ENCODE data around the gene SORL1. TPM values are rescaled to one million over a fixed set of nuclear protein-coding genes. Genes with fewer than 3 reads are reported as not detected.

The SORL1 gene
- total RNA-seq, 1 donor from 2014 or later = 13.8 TPM

DNA sequence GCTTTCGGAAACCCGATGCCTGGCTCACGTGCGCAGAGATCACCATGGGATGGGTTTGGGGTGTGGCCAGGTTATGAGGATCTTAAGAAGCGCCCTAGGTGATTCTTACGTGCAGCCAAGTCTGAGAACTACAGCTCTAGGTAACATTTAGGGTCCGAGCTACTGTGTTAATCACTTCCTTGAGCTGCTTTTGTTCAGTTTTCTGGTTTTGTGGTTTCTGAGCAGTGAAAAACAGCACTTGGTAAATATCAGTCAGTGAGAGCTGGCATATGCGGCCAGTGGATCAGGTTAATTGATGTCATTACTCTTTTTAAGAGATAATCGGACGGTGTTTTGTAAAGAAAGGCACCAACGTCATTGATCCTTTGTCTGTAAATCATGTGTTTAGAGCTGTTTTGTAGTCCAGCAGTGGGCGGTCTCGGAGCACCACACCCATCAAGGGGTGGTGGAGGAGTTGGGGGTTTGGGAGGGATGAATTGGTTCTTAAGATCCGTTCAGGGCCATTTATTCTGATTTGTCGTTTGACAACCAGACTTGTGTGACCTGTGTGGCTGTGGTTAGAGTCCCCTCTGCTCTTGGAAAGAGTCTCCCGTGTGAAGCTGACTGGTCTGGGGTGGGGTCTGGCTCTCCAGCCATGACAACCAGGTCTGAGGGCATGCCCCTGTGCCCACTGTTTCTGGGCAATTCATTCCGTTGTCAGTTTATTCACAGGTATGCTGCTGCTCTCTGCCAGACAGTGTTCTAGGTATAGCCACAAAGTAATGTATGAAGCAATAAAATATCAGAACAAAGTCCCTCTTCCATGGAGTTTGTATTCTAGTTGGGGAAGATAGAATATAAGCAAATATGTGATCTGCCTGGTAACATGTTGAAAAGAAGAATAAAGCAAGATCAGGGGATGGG, 62.6 kb downstream of the SORL1 start:
- peaks cover 5% of the 10 kb centered on the region for H3K36me3 Mint-ChIP-seq (ENCODE audit: low read depth)
- no peak for DNase-seq (ENCODE audit: low read depth, low spot score)
- no peak overlapping the region for H3K27ac Mint-ChIP-seq (ENCODE audit: unreplicated experiment)
- H3K9me3 Mint-ChIP-seq = no peaks in the 10 kb centered on the region
- TF ChIP-seq, protein P1, sequence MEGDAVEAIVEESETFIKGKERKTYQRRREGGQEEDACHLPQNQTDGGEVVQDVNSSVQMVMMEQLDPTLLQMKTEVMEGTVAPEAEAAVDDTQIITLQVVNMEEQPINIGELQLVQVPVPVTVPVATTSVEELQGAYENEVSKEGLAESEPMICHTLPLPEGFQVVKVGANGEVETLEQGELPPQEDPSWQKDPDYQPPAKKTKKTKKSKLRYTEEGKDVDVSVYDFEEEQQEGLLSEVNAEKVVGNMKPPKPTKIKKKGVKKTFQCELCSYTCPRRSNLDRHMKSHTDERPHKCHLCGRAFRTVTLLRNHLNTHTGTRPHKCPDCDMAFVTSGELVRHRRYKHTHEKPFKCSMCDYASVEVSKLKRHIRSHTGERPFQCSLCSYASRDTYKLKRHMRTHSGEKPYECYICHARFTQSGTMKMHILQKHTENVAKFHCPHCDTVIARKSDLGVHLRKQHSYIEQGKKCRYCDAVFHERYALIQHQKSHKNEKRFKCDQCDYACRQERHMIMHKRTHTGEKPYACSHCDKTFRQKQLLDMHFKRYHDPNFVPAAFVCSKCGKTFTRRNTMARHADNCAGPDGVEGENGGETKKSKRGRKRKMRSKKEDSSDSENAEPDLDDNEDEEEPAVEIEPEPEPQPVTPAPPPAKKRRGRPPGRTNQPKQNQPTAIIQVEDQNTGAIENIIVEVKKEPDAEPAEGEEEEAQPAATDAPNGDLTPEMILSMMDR (conservative IDR thresholded peaks at IDR 0.05) = no peak
- no peaks in the 10 kb centered on the region for H3K27me3 Mint-ChIP-seq (ENCODE audit: low read depth)
- H3K4me3 Mint-ChIP-seq = no peak overlapping the region
- no peaks in the 10 kb centered on the region for H3K4me1 Mint-ChIP-seq

DNA sequence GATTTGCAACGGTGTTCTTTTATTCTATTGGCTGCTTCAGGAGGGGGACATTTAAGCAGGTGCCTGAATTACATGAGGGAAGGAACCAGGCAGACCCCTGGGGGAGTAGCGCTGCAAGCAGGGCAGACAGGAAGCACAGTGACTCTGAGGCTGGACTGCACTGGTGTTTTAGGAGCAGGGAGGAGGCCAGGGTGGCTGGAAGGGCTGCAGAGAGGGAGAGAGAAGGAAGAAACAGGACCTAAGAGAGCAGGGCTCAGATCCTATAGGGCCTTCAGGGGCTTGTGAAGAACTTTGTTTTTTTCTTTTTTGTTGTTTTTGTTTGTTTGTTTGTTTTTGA, 63.2 kb downstream of the SORL1 start:
- TF ChIP-seq, protein P1 (conservative IDR thresholded peaks at IDR 0.05) = no peak
- peaks cover 5% of the 10 kb centered on the region for H3K36me3 Mint-ChIP-seq (ENCODE audit: low read depth)
- no peaks in the 10 kb centered on the region for H3K9me3 Mint-ChIP-seq
- no peaks in the 10 kb centered on the region for H3K27me3 Mint-ChIP-seq (ENCODE audit: low read depth)
- no peak overlapping the region for H3K4me3 Mint-ChIP-seq
- no peaks in the 10 kb centered on the region for H3K4me1 Mint-ChIP-seq
- DNase-seq (ENCODE audit: low read depth, low spot score) = no peak
- H3K27ac Mint-ChIP-seq (ENCODE audit: unreplicated experiment) = no peak overlapping the region

- Mint-ChIP-seq H3K9me3 (no peaks in the 10 kb centered on the region), H3K4me3 (no peak overlapping the region), H3K27me3 (ENCODE audit: low read depth) (no peaks in the 10 kb centered on the region), H3K36me3 (ENCODE audit: low read depth) (peaks cover 5% of the 10 kb centered on the region), H3K4me1 (no peaks in the 10 kb centered on the region), H3K27ac (ENCODE audit: unreplicated experiment) (peak overlapping the region; percentile 16)
- no peak for DNase-seq (ENCODE audit: low read depth, low spot score)
- TF ChIP-seq, protein P1 (conservative IDR thresholded peaks at IDR 0.05) = no peak
Measured at GRCh38 chr11:121517996-121518395, 65.9 kb downstream of the SORL1 start.

DNA sequence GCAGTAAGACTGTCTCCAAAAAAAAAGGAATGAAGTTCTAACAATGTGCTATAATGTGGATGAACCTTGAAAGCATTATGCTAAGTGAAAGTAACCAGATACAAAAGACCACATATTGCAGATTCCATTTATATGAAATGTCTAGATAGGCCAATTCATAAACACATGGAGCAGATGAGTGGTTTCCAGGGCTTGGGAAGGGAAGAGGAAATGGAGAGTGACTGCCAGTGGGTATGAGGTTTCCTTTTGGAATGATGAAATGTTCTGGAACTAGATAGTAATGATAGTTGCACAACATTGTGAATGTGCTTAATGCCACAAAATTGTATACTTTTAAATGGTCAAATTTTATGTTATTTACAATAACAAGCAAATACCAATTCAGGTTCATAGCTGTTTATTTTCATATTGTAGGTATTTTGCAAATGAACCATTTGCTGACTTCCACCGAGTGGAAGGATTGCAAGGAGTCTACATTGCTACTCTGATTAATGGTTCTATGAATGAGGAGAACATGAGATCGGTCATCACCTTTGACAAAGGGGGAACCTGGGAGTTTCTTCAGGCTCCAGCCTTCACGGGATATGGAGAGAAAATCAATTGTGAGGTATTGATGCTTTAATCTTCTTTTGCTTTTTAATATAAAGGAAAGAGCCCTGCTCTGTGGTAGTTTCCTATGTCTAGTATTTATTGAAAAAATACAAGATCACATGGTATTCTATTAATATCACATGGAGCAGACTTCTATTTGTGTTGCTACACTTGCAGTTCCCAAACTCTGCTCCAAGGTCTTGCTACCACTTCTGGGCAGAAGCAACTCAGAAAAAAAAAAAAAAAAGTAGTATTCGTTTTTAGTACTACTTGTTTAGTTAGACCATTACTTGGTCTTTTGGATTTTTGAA, 68.4 kb downstream of the SORL1 start:
- TF ChIP-seq, protein P1 (conservative IDR thresholded peaks at IDR 0.05) = no peak
- no peak overlapping the region for H3K27ac Mint-ChIP-seq (ENCODE audit: unreplicated experiment)
- no peak overlapping the region for H3K4me3 Mint-ChIP-seq
- peaks cover 3% of the 10 kb centered on the region for H3K9me3 Mint-ChIP-seq
- no peaks in the 10 kb centered on the region for H3K4me1 Mint-ChIP-seq
- no peak for DNase-seq (ENCODE audit: low read depth, low spot score)
- H3K36me3 Mint-ChIP-seq (ENCODE audit: low read depth) = peaks cover 12% of the 10 kb centered on the region
- no peaks in the 10 kb centered on the region for H3K27me3 Mint-ChIP-seq (ENCODE audit: low read depth)

DNA sequence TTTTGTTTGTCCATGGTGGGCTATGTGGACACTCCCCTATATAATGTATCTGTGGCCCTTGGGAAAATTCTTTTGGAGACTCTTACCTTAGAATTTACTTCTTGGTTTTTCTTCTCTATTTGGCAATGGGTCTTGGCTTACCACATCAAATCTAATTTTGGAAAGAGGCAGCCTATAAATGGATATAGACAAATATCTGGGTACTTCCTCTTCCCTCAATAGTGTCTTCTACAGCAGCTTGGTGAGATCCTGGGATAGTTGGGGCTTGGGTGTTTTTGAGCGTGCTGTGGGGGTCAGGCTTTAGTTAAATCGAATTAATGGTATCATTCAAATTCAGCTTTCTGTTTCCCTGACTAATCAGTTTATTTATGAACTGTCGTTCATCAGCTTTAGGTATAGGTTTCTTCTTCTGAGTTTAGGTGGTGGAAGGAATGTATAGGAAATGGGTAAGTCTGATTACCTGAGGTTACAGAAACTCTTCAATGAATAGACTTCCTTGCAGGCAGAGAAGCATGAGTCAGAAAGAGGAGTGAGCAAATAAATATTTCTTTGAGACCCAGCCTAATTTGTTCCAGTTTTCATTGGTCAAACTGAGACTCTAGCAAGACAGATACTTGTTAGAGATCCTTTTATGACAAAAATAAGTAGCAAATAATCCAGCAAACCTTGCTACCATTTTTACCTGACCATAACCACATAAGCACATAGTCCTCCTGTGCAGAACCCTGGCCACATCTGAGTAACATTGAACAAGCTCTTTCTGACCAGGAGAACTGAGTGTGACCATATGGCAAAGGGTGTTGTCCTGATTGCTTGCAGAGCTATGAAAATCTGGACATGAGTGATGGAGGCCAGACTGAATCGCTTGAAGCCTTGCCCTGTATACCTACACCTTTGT, 69.3 kb downstream of the SORL1 start:
- Mint-ChIP-seq H3K27ac (ENCODE audit: unreplicated experiment) (no peak overlapping the region), H3K27me3 (ENCODE audit: low read depth) (no peaks in the 10 kb centered on the region), H3K4me3 (no peak overlapping the region), H3K9me3 (peaks cover 3% of the 10 kb centered on the region), H3K4me1 (no peaks in the 10 kb centered on the region), H3K36me3 (ENCODE audit: low read depth) (peaks cover 12% of the 10 kb centered on the region)
- TF ChIP-seq, protein P1 (conservative IDR thresholded peaks at IDR 0.05) = no peak
- no peak for DNase-seq (ENCODE audit: low read depth, low spot score)

Data from neural crest cell (in vitro differentiated cells).